Activated CD8-positive, alpha-beta T cell treated with anti-CD3 and anti-CD28 coated beads, Interleukin-2, amount 10 ng/mL, durations not matched to agents 7 days and 5 days (primary cell): Measurements from ENCODE around the gene ATF6. TPM values are rescaled to one million over a fixed set of nuclear protein-coding genes. Genes with fewer than 3 reads are reported as not detected.

ENCODE experiments used
- ATAC-seq: fragments of 150-1000 bp; cut with Tn5 transposase; one replicate; pipeline ENCODE4 v1.10.0; 2021; ENCODE audit warnings: moderate library complexity
- CTCF ChIA-PET: fragments of 350-600 bp; sonication (Branson Sonifier 250); formaldehyde crosslinking; loops from one replicate; lab custom pipeline; 2021; ENCODE audit warnings: antibody characterized with exemption; lab: Charles Lee
- POLR2A ChIA-PET: fragments of 350-600 bp; sonication (Branson Sonifier 250); formaldehyde crosslinking; loops from one replicate; lab custom pipeline; 2021; ENCODE audit warnings: antibody characterized with exemption; lab: Charles Lee
- DNase-seq: peaks from one replicate; pipeline ENCODE4 v3.0.0-alpha.2; 2020
- H3K27ac Mint-ChIP-seq: one replicate; pipeline ENCODE4 v1.8.0; 2021; ENCODE audit warnings: mild to moderate bottlenecking, mixed read lengths
- H3K27me3 Mint-ChIP-seq: one replicate; pipeline ENCODE4 v1.8.0; 2021; ENCODE audit warnings: low read depth, mixed read lengths
- H3K36me3 Mint-ChIP-seq: one replicate; pipeline ENCODE4 v1.8.0; 2021; ENCODE audit warnings: low read depth, mixed read lengths
- H3K4me1 Mint-ChIP-seq: one replicate; pipeline ENCODE4 v1.8.0; 2021; ENCODE audit warnings: low read depth, mixed read lengths
- H3K4me3 Mint-ChIP-seq: one replicate; pipeline ENCODE4 v1.8.0; 2021; ENCODE audit warnings: mild to moderate bottlenecking, mixed read lengths
- H3K9me3 Mint-ChIP-seq: one replicate; pipeline ENCODE4 v1.8.0; 2022; ENCODE audit warnings: mixed read lengths; ENCODE audit not compliant: insufficient read depth
- total RNA-seq, 2 experiments: library from RNA; stranded (reverse); gene quantifications; one replicate each; pipeline ENCODE4 v1.2.3, GENCODE V29; 2021

Gene ATF6
- total RNA-seq, 2 experiments from 2014 or later: 15.2 to 17.1 TPM

DNA sequence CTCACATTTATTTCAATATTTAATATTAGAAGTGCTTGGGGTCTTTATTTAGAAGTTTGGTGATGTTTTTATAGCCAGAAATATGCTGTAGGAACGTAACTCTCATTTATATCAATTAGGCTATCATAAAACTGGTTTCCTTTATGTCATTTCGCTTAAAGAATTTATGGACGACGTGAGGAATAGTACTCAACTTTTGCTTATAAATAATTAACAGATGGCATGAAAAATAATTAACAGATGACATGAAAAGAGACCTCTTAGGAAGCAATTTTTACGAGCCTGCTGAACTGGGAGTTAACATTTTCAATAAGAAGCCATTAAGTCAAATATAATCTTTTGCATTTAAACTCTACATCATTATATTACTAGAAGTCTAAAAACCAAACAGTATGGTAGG, 134.0 kb downstream of the ATF6 start:
- no peak overlapping the region for H3K4me3 Mint-ChIP-seq
- POLR2A ChIA-PET: no interaction called here
- no peaks in the 10 kb centered on the region for H3K9me3 Mint-ChIP-seq
- peaks cover 2% of the 10 kb centered on the region for H3K36me3 Mint-ChIP-seq
- no peak overlapping the region for H3K27ac Mint-ChIP-seq
- CTCF ChIA-PET: interaction anchor here (1.0 kb wide), 1 partner anchor 36 kb away, joined by 3 read pairs; no protein-coding TSS in a partner anchor
- no peak for DNase-seq
- H3K4me1 Mint-ChIP-seq: no peaks in the 10 kb centered on the region
- no peak for ATAC-seq
- no peaks in the 10 kb centered on the region for H3K27me3 Mint-ChIP-seq

GRCh38 chr1:161902182-161902581, 136.1 kb downstream of the ATF6 start:
- Mint-ChIP-seq H3K27me3 (no peaks in the 10 kb centered on the region), H3K27ac (no peak overlapping the region), H3K4me1 (no peaks in the 10 kb centered on the region), H3K4me3 (no peak overlapping the region), H3K36me3 (no peaks in the 10 kb centered on the region), H3K9me3 (no peaks in the 10 kb centered on the region)
- CTCF ChIA-PET: no interaction called here
- POLR2A ChIA-PET: no interaction called here
- DNase-seq (no peak), ATAC-seq (no peak)

- Mint-ChIP-seq H3K4me1 (no peaks in the 10 kb centered on the region), H3K27ac (no peak overlapping the region), H3K4me3 (no peak overlapping the region), H3K27me3 (no peaks in the 10 kb centered on the region), H3K36me3 (no peaks in the 10 kb centered on the region), H3K9me3 (no peaks in the 10 kb centered on the region)
- ChIA-PET CTCF (interaction anchor here (0.6 to 3.2 kb wide), 16 partner anchors 10 to 152 kb away, joined by 3 to 19 read pairs (median 4); partner anchors contain the start of gene OLFML2B), POLR2A (no interaction called here)
- ATAC-seq (no peak), DNase-seq (peak; percentile 39)
Observed at GRCh38 chr1:161905269-161905884, 139.3 kb downstream of the ATF6 start.

DNA sequence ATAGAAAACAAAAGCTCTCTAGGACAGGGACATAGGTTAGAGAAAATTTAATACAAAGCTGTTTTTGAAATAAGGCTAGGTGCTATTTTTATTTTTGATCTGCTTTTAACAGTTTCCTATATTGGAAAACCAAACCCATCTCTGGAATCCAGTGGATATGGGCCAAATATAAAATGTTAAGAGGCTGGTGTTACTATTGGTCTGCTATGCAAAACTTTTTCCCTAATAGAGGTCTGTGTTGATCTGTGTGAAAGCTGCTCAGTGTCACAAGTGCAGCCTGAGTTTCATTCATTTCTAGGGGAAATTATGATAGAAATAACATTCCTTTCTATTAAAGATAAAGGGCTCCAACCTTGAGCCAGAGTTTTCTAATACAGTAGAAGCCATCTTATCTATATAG, 141.1 kb downstream of the ATF6 start:
- CTCF ChIA-PET: interaction anchor here (1.2 to 2.2 kb wide), 2 partner anchors 22 to 115 kb away, joined by 4 to 9 read pairs; no protein-coding TSS in a partner anchor
- DNase-seq: no peak
- ATAC-seq: no peak
- Mint-ChIP-seq H3K36me3 (peaks cover 1% of the 10 kb centered on the region), H3K9me3 (no peaks in the 10 kb centered on the region), H3K27me3 (no peaks in the 10 kb centered on the region), H3K4me1 (no peaks in the 10 kb centered on the region), H3K27ac (no peak overlapping the region), H3K4me3 (no peak overlapping the region)
- POLR2A ChIA-PET: no interaction called here

- Mint-ChIP-seq H3K4me3 (no peak overlapping the region), H3K27me3 (no peaks in the 10 kb centered on the region), H3K9me3 (no peaks in the 10 kb centered on the region), H3K36me3 (peaks cover 8% of the 10 kb centered on the region), H3K27ac (no peak overlapping the region), H3K4me1 (no peaks in the 10 kb centered on the region)
- DNase-seq (no peak), ATAC-seq (no peak)
- POLR2A ChIA-PET: no interaction called here
- CTCF ChIA-PET: no interaction called here
Observed at GRCh38 chr1:161908264-161908663, 142.1 kb downstream of the ATF6 start.

- ChIA-PET CTCF (interaction anchor here (1.2 kb wide), 1 partner anchor 126 kb away, joined by 3 read pairs; no protein-coding TSS in a partner anchor), POLR2A (no interaction called here)
- DNase-seq: no peak
- Mint-ChIP-seq H3K36me3 (peaks cover 8% of the 10 kb centered on the region), H3K4me1 (no peaks in the 10 kb centered on the region), H3K27me3 (no peaks in the 10 kb centered on the region), H3K9me3 (no peaks in the 10 kb centered on the region), H3K27ac (no peak overlapping the region), H3K4me3 (no peak overlapping the region)
- ATAC-seq: no peak
Observed at GRCh38 chr1:161910604-161911003, 144.5 kb downstream of the ATF6 start.

DNA sequence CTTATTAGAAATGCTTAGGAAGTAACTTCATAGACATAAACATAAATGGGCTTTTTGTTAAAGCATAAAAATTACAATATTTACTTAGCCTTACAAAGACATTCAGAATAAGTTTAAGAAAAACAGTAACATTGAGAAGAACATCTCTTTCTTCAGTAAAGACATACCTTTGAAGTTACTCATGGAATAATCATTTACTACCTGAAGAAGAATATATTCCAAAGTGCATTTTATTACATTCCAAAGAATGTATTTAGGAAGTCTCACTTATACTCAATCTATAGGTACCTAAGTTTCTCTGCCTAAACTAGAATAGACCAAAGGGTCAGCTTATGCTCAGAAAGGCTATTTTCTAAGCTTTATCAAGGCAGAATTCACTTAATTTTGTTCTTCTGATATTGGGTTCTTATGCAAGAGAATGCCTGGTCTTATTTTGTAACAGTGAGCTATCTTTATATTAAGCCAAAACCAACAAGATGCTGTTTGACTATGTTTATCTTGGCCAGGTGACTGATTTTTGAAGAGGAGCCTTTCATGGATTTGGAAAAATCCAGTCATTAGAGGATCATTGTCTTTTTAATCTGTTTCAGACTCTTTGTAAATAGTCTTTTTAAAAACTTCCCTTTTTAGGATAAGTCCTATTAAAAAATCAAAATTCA, 147.5 kb downstream of the ATF6 start:
- H3K27me3 Mint-ChIP-seq: no peaks in the 10 kb centered on the region
- POLR2A ChIA-PET: no interaction called here

GRCh38 chr1:161914595-161914994, 148.5 kb downstream of the ATF6 start:
- Mint-ChIP-seq H3K4me3 (no peak overlapping the region), H3K9me3 (no peaks in the 10 kb centered on the region), H3K36me3 (peaks cover 12% of the 10 kb centered on the region), H3K27me3 (no peaks in the 10 kb centered on the region), H3K27ac (no peak overlapping the region), H3K4me1 (peaks cover 12% of the 10 kb centered on the region)
- CTCF ChIA-PET: interaction anchor here (1.1 to 2.9 kb wide), 6 partner anchors 9 to 109 kb away, joined by 3 to 19 read pairs (median 3); partner anchors contain the start of gene OLFML2B
- POLR2A ChIA-PET: no interaction called here
- ATAC-seq: no peak
- no peak for DNase-seq

More for the DNA sequence above, 147.5 kb downstream of the ATF6 start:
- no peak for ATAC-seq
- peaks cover 2% of the 10 kb centered on the region for H3K4me1 Mint-ChIP-seq
- DNase-seq: no peak
- CTCF ChIA-PET: no interaction called here
- H3K36me3 Mint-ChIP-seq: peaks cover 8% of the 10 kb centered on the region
- no peaks in the 10 kb centered on the region for H3K9me3 Mint-ChIP-seq
- H3K27ac Mint-ChIP-seq: no peak overlapping the region
- no peak overlapping the region for H3K4me3 Mint-ChIP-seq

DNA sequence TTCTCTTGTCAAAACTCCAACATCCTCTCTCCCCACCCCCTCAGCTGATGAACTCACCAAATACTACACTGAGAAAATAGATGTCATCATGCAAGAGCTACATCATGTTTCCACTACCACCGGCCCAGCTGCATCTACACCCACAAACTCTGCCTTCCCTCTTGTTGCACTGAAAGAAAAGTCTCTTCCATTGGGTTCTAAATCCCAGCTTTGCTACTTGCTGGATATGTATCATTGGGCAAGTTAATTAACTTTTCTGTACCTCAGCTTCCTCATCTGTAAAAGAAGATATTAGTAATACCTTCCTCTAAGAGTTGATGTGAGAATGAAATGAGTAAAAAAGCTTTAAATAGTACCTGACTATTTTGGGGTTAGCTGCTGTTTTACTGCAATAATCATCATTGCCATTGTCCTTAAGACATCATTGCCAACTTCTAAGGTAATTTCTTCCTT, 149.0 kb downstream of the ATF6 start:
- no peaks in the 10 kb centered on the region for H3K9me3 Mint-ChIP-seq
- H3K4me1 Mint-ChIP-seq: peaks cover 15% of the 10 kb centered on the region
- H3K4me3 Mint-ChIP-seq: no peak overlapping the region
- POLR2A ChIA-PET: no interaction called here
- CTCF ChIA-PET: interaction anchor here (1.1 to 2.9 kb wide), 7 partner anchors 10 to 123 kb away, joined by 3 to 19 read pairs (median 3); partner anchors contain the start of gene OLFML2B
- DNase-seq (peak; percentile 37), ATAC-seq (no peak)
- no peaks in the 10 kb centered on the region for H3K27me3 Mint-ChIP-seq
- H3K27ac Mint-ChIP-seq: no peak overlapping the region
- peaks cover 15% of the 10 kb centered on the region for H3K36me3 Mint-ChIP-seq

DNA sequence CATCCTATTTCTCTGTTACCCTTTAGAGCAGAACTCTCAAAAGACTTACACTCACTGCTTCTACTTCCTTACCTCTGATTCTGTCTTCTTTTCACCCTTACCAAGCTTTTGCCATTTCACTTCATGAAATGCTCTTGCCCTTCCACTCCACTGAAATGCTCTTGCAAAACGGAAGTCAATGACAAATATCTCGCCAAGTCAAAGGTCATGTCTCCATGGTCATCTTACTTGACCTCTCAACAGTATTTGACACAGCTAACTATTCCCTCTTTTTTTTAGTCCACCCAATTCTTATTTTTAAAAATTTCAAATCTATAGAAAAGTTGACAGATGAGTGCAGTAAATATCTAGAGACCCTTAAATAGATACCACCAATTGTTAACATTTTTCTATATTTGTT, 149.9 kb downstream of the ATF6 start:
- H3K4me1 Mint-ChIP-seq: peaks cover 15% of the 10 kb centered on the region
- H3K36me3 Mint-ChIP-seq: peaks cover 16% of the 10 kb centered on the region
- ChIA-PET CTCF (interaction anchor here (1.1 to 2.9 kb wide), 3 partner anchors 11 to 124 kb away, joined by 3 to 19 read pairs (median 6); no protein-coding TSS in a partner anchor), POLR2A (no interaction called here)
- no peak overlapping the region for H3K4me3 Mint-ChIP-seq
- no peaks in the 10 kb centered on the region for H3K9me3 Mint-ChIP-seq
- H3K27me3 Mint-ChIP-seq: no peaks in the 10 kb centered on the region
- DNase-seq (no peak), ATAC-seq (no peak)
- H3K27ac Mint-ChIP-seq: no peak overlapping the region

GRCh38 chr1:161919229-161919628, 153.1 kb downstream of the ATF6 start:
- peaks cover 15% of the 10 kb centered on the region for H3K4me1 Mint-ChIP-seq
- ATAC-seq: peak; percentile 36
- peak overlapping the region; percentile 75 for H3K27ac Mint-ChIP-seq
- H3K9me3 Mint-ChIP-seq: no peaks in the 10 kb centered on the region
- DNase-seq: no peak
- peaks cover 21% of the 10 kb centered on the region for H3K36me3 Mint-ChIP-seq
- H3K27me3 Mint-ChIP-seq: no peaks in the 10 kb centered on the region
- CTCF ChIA-PET: interaction anchor here (1.0 to 1.7 kb wide), 4 partner anchors 9 to 105 kb away, joined by 3 to 11 read pairs (median 4); partner anchors contain the start of gene OLFML2B
- peak overlapping the region; percentile 46 for H3K4me3 Mint-ChIP-seq
- POLR2A ChIA-PET: interaction anchor here (0.8 to 1.2 kb wide), 2 partner anchors 106 to 170 kb away, joined by 4 to 5 read pairs; partner anchors contain the start of gene DUSP12

GRCh38 chr1:161921491-161921890, 155.4 kb downstream of the ATF6 start:
- CTCF ChIA-PET: no interaction called here

More at GRCh38 chr1:161921491-161921890, 155.4 kb downstream of the ATF6 start:
- Mint-ChIP-seq H3K36me3 (peaks cover 28% of the 10 kb centered on the region), H3K4me3 (no peak overlapping the region), H3K9me3 (no peaks in the 10 kb centered on the region), H3K27ac (no peak overlapping the region), H3K4me1 (peaks cover 15% of the 10 kb centered on the region), H3K27me3 (no peaks in the 10 kb centered on the region)
- no peak for ATAC-seq
- POLR2A ChIA-PET: no interaction called here
- DNase-seq: no peak
